ENCODE data around the gene DDO.

- TF ChIP-seq CTCF (optimal IDR thresholded peaks at IDR 0.05 in 1 of 3, IDR thresholded peaks at IDR 0.05 in 1 of 3, conservative IDR thresholded peaks at IDR 0.05 in 1 of 3; ENCODE audit: extremely low read depth in 1 of 3, insufficient read depth in 2 of 3, low read length in 3 of 3) = no peak
- no peak for TF ChIP-seq EZH2 (IDR thresholded peaks at IDR 0.05; ENCODE audit: low read length)
Measured at GRCh38 chr6:110355727-110356126, 59.6 kb downstream of the DDO start.
